Measurements from ENCODE around the gene IL1RL2.

DNA sequence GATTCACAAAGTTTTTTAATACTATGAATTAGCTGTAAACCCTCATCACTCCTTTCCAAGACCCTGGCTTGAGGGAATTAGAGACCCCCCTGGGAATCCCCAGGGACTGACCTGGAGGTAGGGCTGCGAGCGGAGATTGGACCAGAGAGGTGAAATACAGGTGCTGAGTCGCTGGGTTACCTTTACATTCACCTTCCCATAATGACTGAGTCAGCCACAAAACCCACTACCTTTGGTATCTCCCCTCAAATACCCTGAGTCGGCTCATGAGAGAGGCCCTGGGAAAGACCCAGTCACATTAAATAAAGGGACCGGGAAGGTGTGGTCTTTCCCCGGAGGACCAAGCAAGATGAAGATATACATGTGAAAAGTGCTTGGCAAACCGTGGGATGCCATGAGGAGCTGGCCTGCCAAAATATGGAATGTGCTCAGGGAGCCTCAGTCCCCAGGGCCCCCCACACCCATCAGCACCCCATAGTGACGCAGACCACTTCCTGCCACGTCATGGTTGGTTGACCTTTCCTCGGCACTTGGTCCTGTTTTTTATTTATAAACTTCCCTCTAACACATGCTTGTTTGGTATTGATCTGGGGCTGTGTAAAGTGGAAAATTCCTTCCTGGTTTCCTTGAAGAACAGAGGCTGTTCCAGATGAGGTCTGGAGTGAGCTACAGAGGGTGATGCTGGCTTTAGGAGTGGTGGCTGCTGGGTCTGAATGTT lies 51.4 kb downstream of the IL1RL2 start:
- no peak for TF ChIP-seq POLR2AphosphoS5 (IDR thresholded peaks at IDR 0.05; ENCODE audit: low read depth, low read length)
- no peak for TF ChIP-seq TAF1 (IDR thresholded peaks at IDR 0.05; ENCODE audit: borderline replicate concordance, insufficient read depth, low read length)

Data from PFSK-1 (cell line).